Measurements from ENCODE around the gene ANKH. TPM values are rescaled to one million over a fixed set of nuclear protein-coding genes. Genes with fewer than 3 reads are reported as not detected.
"Not testable (repeated sequence)": the region's sequence is repeated elsewhere in the genome, so short reads cannot be mapped to it uniquely, and the experiment has no call there.

ANKH gene
- polyA plus RNA-seq, 4 donors = 9.6 to 21.8 (median 12.9) TPM

GRCh38 chr5:14859150-14859549, 12.4 kb downstream of the ANKH start:
- no peak for DNase-seq (ENCODE audit: low read depth in 4 of 4, low spot score in 2 of 4)

- DNase-seq (ENCODE audit: low read depth in 4 of 4, low spot score in 2 of 4) = no peak
Measured at GRCh38 chr5:14855366-14855765, 16.2 kb downstream of the ANKH start.

- DNase-seq (ENCODE audit: low read depth in 4 of 4, low spot score in 2 of 4) = no peak
Measured at GRCh38 chr5:14854799-14855198, 16.8 kb downstream of the ANKH start.

GRCh38 chr5:14853685-14854084, 17.9 kb downstream of the ANKH start:
- no peak for DNase-seq (ENCODE audit: low read depth in 4 of 4, low spot score in 2 of 4)

GRCh38 chr5:14852779-14853178, 18.8 kb downstream of the ANKH start:
- DNase-seq (ENCODE audit: low read depth in 4 of 4, low spot score in 2 of 4) = no peak

- DNase-seq (ENCODE audit: low read depth in 4 of 4, low spot score in 2 of 4) = no peak
Measured at GRCh38 chr5:14851999-14852526, 19.5 kb downstream of the ANKH start.

- DNase-seq (ENCODE audit: low read depth in 4 of 4, low spot score in 2 of 4) = no peak
Measured at GRCh38 chr5:14851597-14851996, 20.0 kb downstream of the ANKH start.

GRCh38 chr5:14851050-14851419, 20.5 kb downstream of the ANKH start:
- DNase-seq (ENCODE audit: low read depth in 4 of 4, low spot score in 2 of 4) = no peak

GRCh38 chr5:14850419-14851049, 21.0 kb downstream of the ANKH start:
- no peak for DNase-seq (ENCODE audit: low read depth in 4 of 4, low spot score in 2 of 4)

GRCh38 chr5:14849516-14850294, 21.9 kb downstream of the ANKH start:
- no peak for DNase-seq (ENCODE audit: low read depth in 4 of 4, low spot score in 2 of 4)

GRCh38 chr5:14848942-14849341, 22.6 kb downstream of the ANKH start:
- DNase-seq (ENCODE audit: low read depth in 4 of 4, low spot score in 2 of 4) = not testable (repeated sequence)

GRCh38 chr5:14848385-14848784, 23.2 kb downstream of the ANKH start:
- no peak for DNase-seq (ENCODE audit: low read depth in 4 of 4, low spot score in 2 of 4)

GRCh38 chr5:14847471-14847870, 24.1 kb downstream of the ANKH start:
- no peak for DNase-seq (ENCODE audit: low read depth in 4 of 4, low spot score in 2 of 4)

GRCh38 chr5:14842117-14842516, 29.5 kb downstream of the ANKH start:
- DNase-seq (ENCODE audit: low read depth in 4 of 4, low spot score in 2 of 4) = no peak

GRCh38 chr5:14840624-14841023, 31.0 kb downstream of the ANKH start:
- DNase-seq (ENCODE audit: low read depth in 4 of 4, low spot score in 2 of 4) = no peak

GRCh38 chr5:14838396-14839319, 32.9 kb downstream of the ANKH start:
- DNase-seq (ENCODE audit: low read depth in 4 of 4, low spot score in 2 of 4) = no peak

GRCh38 chr5:14837423-14838122, 34.0 kb downstream of the ANKH start:
- not testable (repeated sequence) for DNase-seq (ENCODE audit: low read depth in 4 of 4, low spot score in 2 of 4)

GRCh38 chr5:14834584-14835550, 36.7 kb downstream of the ANKH start:
- no peak for DNase-seq (ENCODE audit: low read depth in 4 of 4, low spot score in 2 of 4)

- no peak for DNase-seq (ENCODE audit: low read depth in 4 of 4, low spot score in 2 of 4)
Measured at GRCh38 chr5:14834062-14834461, 37.5 kb downstream of the ANKH start.

Data from left renal cortex interstitium (tissue), 4 donors.